ENCODE data around the gene CAMK1D.

DNA sequence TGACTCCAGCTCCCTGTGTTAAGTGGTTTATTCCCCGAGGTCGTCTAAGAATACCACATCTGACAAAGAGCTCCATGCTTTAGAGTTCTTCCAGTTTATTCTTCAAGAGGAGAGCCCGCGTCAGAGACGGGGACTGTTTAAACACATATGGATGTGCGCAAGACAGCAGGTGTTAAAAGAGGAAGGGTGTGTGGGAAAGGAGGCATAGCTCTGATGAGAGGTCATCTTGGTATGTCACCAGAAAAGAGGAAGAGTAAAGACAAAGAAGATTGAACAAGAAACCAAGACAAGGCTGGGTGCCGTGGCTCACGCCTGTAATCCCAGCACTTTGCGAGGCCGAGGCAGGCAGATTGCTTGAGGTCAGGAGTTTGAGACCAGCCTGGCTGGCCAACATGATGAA, 393.4 kb downstream of the CAMK1D start:
- no peak for TF ChIP-seq POLR2A (IDR thresholded peaks at IDR 0.05)
- TF ChIP-seq, protein P1, sequence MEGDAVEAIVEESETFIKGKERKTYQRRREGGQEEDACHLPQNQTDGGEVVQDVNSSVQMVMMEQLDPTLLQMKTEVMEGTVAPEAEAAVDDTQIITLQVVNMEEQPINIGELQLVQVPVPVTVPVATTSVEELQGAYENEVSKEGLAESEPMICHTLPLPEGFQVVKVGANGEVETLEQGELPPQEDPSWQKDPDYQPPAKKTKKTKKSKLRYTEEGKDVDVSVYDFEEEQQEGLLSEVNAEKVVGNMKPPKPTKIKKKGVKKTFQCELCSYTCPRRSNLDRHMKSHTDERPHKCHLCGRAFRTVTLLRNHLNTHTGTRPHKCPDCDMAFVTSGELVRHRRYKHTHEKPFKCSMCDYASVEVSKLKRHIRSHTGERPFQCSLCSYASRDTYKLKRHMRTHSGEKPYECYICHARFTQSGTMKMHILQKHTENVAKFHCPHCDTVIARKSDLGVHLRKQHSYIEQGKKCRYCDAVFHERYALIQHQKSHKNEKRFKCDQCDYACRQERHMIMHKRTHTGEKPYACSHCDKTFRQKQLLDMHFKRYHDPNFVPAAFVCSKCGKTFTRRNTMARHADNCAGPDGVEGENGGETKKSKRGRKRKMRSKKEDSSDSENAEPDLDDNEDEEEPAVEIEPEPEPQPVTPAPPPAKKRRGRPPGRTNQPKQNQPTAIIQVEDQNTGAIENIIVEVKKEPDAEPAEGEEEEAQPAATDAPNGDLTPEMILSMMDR (IDR thresholded peaks at IDR 0.05), result no peak
- no peak for TF ChIP-seq POLR2AphosphoS5 (IDR thresholded peaks at IDR 0.05)
